ENCODE measurements around the gene ZNF205. TPM values are rescaled to one million over a fixed set of nuclear protein-coding genes. Genes with fewer than 3 reads are reported as not detected.

Gene ZNF205
- total and polyA plus RNA-seq, 9 of the 15 experiments (the other 6 are each of a cell fraction or from before 2014, with no cell fraction given), result 2.4 to 11.8 (median 5.1) TPM; not detected in 2

GRCh38 chr16:3150346-3151218, 38.2 kb downstream of the ZNF205 start (continued):
- TF ChIP-seq STAG1 (CRISPR knock-in tag; IDR thresholded peaks at IDR 0.05; ENCODE audit: borderline replicate concordance) (no peak), PTBP1 (IDR thresholded peaks at IDR 0.05; ENCODE audit: low read depth, low read length) (no peak), ZNF133 (CRISPR knock-in tag; IDR thresholded peaks at IDR 0.05) (no peak), CGGBP1 (CRISPR knock-in tag; IDR thresholded peaks at IDR 0.05) (no peak), FOXA1 (IDR thresholded peaks at IDR 0.05; ENCODE audit: borderline replicate concordance) (no peak), ATF6 (CRISPR knock-in tag; IDR thresholded peaks at IDR 0.05) (no peak), MYC (IDR thresholded peaks at IDR 0.05; ENCODE audit: low read depth, low read length) (peak; percentile 80), MYC (CRISPR knock-in tag; IDR thresholded peaks at IDR 0.05; ENCODE audit: borderline replicate concordance, low read depth) (no peak), RAD21 (CRISPR knock-in tag; conservative IDR thresholded peaks at IDR 0.05 in 1 of 2, IDR thresholded peaks at IDR 0.05 in 1 of 2) (no peak), ARID3B (CRISPR knock-in tag; IDR thresholded peaks at IDR 0.05; ENCODE audit: borderline replicate concordance) (no peak), BRD4 (IDR thresholded peaks at IDR 0.05) (peak; percentile 75; the same call in 1 of the 2 replicates), ZNF347 (CRISPR knock-in tag; IDR thresholded peaks at IDR 0.05; ENCODE audit: low read depth) (no peak), ZNF146 (CRISPR knock-in tag; IDR thresholded peaks at IDR 0.05; ENCODE audit: unreplicated experiment) (no peak), ZNF583 (CRISPR knock-in tag; IDR thresholded peaks at IDR 0.05) (no peak), KHSRP (IDR thresholded peaks at IDR 0.05) (no peak), KDM1A (IDR thresholded peaks at IDR 0.05) (no peak), ZNF354B (CRISPR knock-in tag; IDR thresholded peaks at IDR 0.05) (no peak), RBM25 (IDR thresholded peaks at IDR 0.05; ENCODE audit: low read depth, low read length, severe bottlenecking) (no peak), ZBTB49 (CRISPR knock-in tag; IDR thresholded peaks at IDR 0.05; ENCODE audit: borderline replicate concordance) (no peak), ZNF121 (CRISPR knock-in tag; conservative IDR thresholded peaks at IDR 0.05) (no peak)
